ENCODE results near the gene NDUFB11.

DNA sequence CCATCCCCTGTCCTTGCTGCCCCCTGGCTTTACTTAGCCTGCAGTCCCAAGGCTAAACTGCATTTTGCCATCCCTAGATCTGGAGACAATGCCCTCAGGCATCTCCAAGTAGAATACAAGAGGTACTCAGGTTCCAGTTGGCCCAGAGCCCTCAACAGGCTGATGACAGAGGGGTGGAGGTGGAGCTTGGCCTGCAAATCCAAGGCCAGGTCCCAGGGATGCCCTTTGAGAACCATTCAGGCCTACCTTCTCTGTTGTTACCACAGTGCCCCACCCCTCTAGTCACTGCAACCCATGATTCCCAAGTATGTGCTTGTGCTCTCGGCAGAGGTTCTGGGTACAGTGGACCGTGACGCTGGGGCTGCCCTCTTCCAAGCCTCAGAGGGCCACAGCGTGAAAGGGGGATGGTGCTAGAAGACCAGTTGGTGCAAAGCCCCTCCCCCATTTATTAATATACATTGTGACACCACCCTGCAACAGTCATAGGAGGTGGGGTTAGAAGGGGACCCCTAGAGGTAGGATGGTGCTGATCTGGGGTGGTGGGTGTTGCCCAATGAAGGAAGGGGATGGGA lies 42.7 kb upstream of the NDUFB11 start:
- TF ChIP-seq, protein P1, sequence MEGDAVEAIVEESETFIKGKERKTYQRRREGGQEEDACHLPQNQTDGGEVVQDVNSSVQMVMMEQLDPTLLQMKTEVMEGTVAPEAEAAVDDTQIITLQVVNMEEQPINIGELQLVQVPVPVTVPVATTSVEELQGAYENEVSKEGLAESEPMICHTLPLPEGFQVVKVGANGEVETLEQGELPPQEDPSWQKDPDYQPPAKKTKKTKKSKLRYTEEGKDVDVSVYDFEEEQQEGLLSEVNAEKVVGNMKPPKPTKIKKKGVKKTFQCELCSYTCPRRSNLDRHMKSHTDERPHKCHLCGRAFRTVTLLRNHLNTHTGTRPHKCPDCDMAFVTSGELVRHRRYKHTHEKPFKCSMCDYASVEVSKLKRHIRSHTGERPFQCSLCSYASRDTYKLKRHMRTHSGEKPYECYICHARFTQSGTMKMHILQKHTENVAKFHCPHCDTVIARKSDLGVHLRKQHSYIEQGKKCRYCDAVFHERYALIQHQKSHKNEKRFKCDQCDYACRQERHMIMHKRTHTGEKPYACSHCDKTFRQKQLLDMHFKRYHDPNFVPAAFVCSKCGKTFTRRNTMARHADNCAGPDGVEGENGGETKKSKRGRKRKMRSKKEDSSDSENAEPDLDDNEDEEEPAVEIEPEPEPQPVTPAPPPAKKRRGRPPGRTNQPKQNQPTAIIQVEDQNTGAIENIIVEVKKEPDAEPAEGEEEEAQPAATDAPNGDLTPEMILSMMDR (IDR thresholded peaks at IDR 0.05; ENCODE audit: extremely low read depth in 1 of 2, insufficient read depth in 1 of 2, low read depth in 1 of 2, low read length in 2 of 2): no peak
- TF ChIP-seq POLR2AphosphoS5 (IDR thresholded peaks at IDR 0.05; ENCODE audit: insufficient read depth, low read depth, low read length): no peak
